Brain microvascular endothelial cell (primary cell): ENCODE data around the gene CHST3.

Source experiments
- DNase-seq: peaks from one replicate; pipeline ENCODE4 v3.0.0-alpha.2; 2020
- H3K27ac ChIP-seq: fragments of 250-450 bp; sonication (Bioruptor Pico); 2 replicates; pipeline ENCODE4 v1.5.1; 2020; ENCODE audit warnings: mild to moderate bottlenecking, moderate library complexity
- H3K27me3 ChIP-seq: fragments of 250-450 bp; sonication (Bioruptor Pico); replicated peaks from 2 replicates; pipeline ENCODE4 v1.5.1; 2020; ENCODE audit warnings: mild to moderate bottlenecking
- H3K36me3 ChIP-seq: fragments of 250-450 bp; sonication (Bioruptor Pico); replicated peaks from 2 replicates; pipeline ENCODE4 v1.5.1; 2020; ENCODE audit warnings: mild to moderate bottlenecking
- H3K4me3 ChIP-seq: 2 replicates; pipeline ENCODE4 v1.5.1; 2011; ENCODE audit warnings: low read depth, mild to moderate bottlenecking, control low read depth, low read length, moderate library complexity
- in situ Hi-C: cut with HindIII; loops from 2 replicates; pipeline ENCODE4 v1.10.0; 2017; ENCODE audit warnings: low sequenced_read_pairs, low pct_ligation_motif_present
- TF ChIP-seq, protein P1 (sequence below): IDR thresholded peaks from 2 replicates; pipeline ENCODE4 v1.5.1; 2011; ENCODE audit warnings: low read depth, mild to moderate bottlenecking, moderate library complexity, low read length, control low read depth, inconsistent platforms; ENCODE audit errors: missing control alignments

CHST3 gene

DNA sequence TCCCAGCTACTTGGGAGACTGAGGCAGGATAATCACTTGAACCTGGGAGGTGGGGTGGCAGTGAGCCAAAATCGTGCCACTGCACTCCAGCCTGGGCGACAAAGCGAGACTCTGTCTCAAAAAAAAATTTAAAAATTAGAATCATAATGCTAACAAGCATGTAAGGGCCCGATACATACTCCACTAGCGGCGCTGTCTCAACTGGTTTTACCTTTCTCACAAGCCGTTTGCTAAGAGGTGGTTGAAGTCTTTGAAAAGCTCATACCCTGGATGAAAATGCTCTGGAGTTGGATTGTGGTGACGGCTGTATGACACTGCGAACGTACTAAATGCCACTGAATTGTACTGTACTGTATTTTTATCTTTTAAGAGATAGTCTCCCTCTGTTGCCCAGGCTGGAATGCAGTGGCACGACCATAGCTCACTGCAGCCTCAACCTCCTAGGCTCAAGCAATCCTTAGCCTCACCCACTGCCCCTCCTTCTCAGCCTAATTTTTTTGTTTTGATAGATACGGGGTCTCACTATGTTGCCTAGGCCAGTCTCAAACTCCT is 94.2 kb downstream of the CHST3 start:
- no peaks in the 10 kb centered on the region for H3K36me3 ChIP-seq
- no peak for DNase-seq

GRCh38 chr10:72058989-72059842 is 95.0 kb downstream of the CHST3 start:
- TF ChIP-seq, protein P1, sequence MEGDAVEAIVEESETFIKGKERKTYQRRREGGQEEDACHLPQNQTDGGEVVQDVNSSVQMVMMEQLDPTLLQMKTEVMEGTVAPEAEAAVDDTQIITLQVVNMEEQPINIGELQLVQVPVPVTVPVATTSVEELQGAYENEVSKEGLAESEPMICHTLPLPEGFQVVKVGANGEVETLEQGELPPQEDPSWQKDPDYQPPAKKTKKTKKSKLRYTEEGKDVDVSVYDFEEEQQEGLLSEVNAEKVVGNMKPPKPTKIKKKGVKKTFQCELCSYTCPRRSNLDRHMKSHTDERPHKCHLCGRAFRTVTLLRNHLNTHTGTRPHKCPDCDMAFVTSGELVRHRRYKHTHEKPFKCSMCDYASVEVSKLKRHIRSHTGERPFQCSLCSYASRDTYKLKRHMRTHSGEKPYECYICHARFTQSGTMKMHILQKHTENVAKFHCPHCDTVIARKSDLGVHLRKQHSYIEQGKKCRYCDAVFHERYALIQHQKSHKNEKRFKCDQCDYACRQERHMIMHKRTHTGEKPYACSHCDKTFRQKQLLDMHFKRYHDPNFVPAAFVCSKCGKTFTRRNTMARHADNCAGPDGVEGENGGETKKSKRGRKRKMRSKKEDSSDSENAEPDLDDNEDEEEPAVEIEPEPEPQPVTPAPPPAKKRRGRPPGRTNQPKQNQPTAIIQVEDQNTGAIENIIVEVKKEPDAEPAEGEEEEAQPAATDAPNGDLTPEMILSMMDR, result no peak
- in situ Hi-C loops, result no loop called here
- Histone ChIP-seq H3K27me3 (no peaks in the 10 kb centered on the region), H3K27ac (no peak overlapping the region), H3K4me3 (no peak overlapping the region), H3K36me3 (no peaks in the 10 kb centered on the region)
- DNase-seq, result peak; percentile 27

More for the DNA sequence above, 94.2 kb downstream of the CHST3 start:
- in situ Hi-C loops, result no loop called here
- Histone ChIP-seq H3K27me3 (no peaks in the 10 kb centered on the region), H3K27ac (no peak overlapping the region), H3K4me3 (no peak overlapping the region)
- TF ChIP-seq, protein P1, result no peak

- no peaks in the 10 kb centered on the region for H3K27me3 ChIP-seq
- H3K4me3 ChIP-seq, result no peak overlapping the region
- H3K27ac ChIP-seq, result no peak overlapping the region
- DNase-seq, result no peak
- TF ChIP-seq, protein P1, result no peak
- in situ Hi-C loops, result no loop called here
- H3K36me3 ChIP-seq, result no peaks in the 10 kb centered on the region
These were observed 95.9 kb downstream of the CHST3 start for GRCh38 chr10:72059843-72060822.

DNA sequence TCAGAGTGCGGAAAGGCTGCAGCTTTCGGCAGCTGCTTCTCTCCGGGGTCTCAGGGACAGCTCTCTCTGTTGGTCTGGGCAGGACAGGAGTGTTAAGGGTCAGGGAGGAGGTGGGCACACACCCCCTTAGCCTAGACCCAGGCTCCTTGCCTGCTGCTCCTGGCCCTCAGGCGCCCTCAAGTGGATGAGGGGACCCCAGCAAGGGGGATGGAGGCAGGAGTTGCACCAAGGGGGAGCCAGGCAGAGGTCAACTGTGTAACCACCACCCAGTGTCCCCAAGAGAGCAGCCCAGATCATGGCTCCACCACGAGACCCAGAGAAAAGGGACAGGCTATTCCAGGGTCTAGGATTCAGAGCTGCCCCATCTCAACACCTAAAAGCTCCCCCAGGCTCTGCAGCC is 97.3 kb downstream of the CHST3 start:
- no peak overlapping the region for H3K4me3 ChIP-seq
- TF ChIP-seq, protein P1, result peak; percentile 49
- no peak for DNase-seq
- H3K27ac ChIP-seq, result no peak overlapping the region
- no peaks in the 10 kb centered on the region for H3K36me3 ChIP-seq
- in situ Hi-C loops, result no loop called here
- no peaks in the 10 kb centered on the region for H3K27me3 ChIP-seq

DNA sequence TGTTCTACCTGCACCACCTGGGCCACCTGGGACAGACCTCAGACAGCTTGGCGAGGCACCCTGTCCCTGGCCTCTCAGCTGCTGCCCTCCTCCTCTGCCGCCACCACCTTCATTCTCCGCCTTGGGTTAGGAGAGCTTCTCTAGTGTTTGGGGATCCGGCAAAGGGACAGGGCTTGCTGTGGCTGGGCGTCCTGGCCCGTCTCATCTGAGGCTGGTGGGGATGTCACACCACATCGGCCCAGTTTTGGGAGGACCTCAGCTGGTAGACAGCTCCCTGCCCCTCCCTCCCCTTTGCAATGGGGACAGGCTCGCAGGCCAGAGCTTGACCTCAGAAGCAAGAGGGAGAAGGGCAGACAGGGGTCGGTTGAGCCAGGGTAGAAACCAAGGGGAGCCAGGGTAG is 97.7 kb downstream of the CHST3 start:
- no peaks in the 10 kb centered on the region for H3K27me3 ChIP-seq
- in situ Hi-C loops, result no loop called here
- no peak overlapping the region for H3K4me3 ChIP-seq

More for the DNA sequence above, 97.7 kb downstream of the CHST3 start:
- Histone ChIP-seq H3K36me3 (no peaks in the 10 kb centered on the region), H3K27ac (no peak overlapping the region)
- TF ChIP-seq, protein P1, result no peak
- no peak for DNase-seq
